Neural progenitor cell (in vitro differentiated cells): ENCODE results near the gene CGREF1. TPM values are rescaled to one million over a fixed set of nuclear protein-coding genes. Genes with fewer than 3 reads are reported as not detected.

Experiments used
- DNase-seq: peaks from one replicate; pipeline ENCODE4 v3.0.0-alpha.2; 2016; ENCODE audit warnings: low spot score
- H2AFZ ChIP-seq: fragments of 200-600 bp; sonication (generic); replicated peaks from 2 replicates; pipeline ENCODE4 v1.6.1; 2016; ENCODE audit warnings: antibody characterized with exemption
- H3F3A ChIP-seq: fragments of 200-600 bp; sonication (generic); 2 replicates; pipeline ENCODE4 v1.6.1; 2016; ENCODE audit warnings: antibody characterized with exemption, low read depth
- H3K27ac ChIP-seq: fragments of 200-600 bp; sonication (generic); 2 replicates; pipeline ENCODE4 v1.5.1; 2016; ENCODE audit warnings: mild to moderate bottlenecking
- H3K27me3 ChIP-seq: fragments of 200-600 bp; sonication (generic); 2 replicates; pipeline ENCODE4 v1.6.1; 2016; ENCODE audit warnings: mild to moderate bottlenecking, moderate library complexity
- H3K36me3 ChIP-seq: fragments of 200-600 bp; sonication (generic); 2 replicates; pipeline ENCODE4 v1.5.1; 2016
- H3K4me1 ChIP-seq: fragments of 200-600 bp; sonication (generic); 2 replicates; pipeline ENCODE4 v1.6.1; 2016; ENCODE audit warnings: mixed run types
- H3K4me2 ChIP-seq: fragments of 200-600 bp; sonication (generic); 2 replicates; pipeline ENCODE4 v1.6.1; 2016
- H3K4me3 ChIP-seq: fragments of 200-600 bp; sonication (generic); 2 replicates; pipeline ENCODE4 v1.5.1; 2016
- H3K79me2 ChIP-seq: fragments of 200-600 bp; sonication (generic); 2 replicates; pipeline ENCODE4 v1.6.1; 2016; ENCODE audit warnings: low read depth
- H3K9ac ChIP-seq: fragments of 200-600 bp; sonication (generic); 2 replicates; pipeline ENCODE4 v1.6.1; 2016
- H3K9me3 ChIP-seq: fragments of 200-600 bp; sonication (generic); 2 replicates; pipeline ENCODE4 v1.5.1; 2016; ENCODE audit warnings: low read depth
- H4K20me1 ChIP-seq: fragments of 200-600 bp; sonication (generic); 2 replicates; pipeline ENCODE4 v1.6.1; 2016; ENCODE audit warnings: low read depth
- H3K27ac Mint-ChIP-seq: 3 replicates; pipeline ENCODE4 v1.8.0; 2021; ENCODE audit warnings: mixed read lengths
- H3K27me3 Mint-ChIP-seq: 2 replicates; pipeline ENCODE4 v1.8.0; 2022; ENCODE audit warnings: low read depth, mild to moderate bottlenecking, inconsistent platforms, moderate library complexity, mixed read lengths; ENCODE audit not compliant: insufficient read depth
- H3K36me3 Mint-ChIP-seq: 3 replicates; pipeline ENCODE4 v1.8.0; 2021; ENCODE audit warnings: mixed read lengths
- H3K4me1 Mint-ChIP-seq: 3 replicates; pipeline ENCODE4 v1.8.0; 2021; ENCODE audit warnings: mixed read lengths
- H3K4me3 Mint-ChIP-seq: 3 replicates; pipeline ENCODE4 v1.8.0; 2021; ENCODE audit warnings: mild to moderate bottlenecking, moderate library complexity, mixed read lengths
- H3K9me3 Mint-ChIP-seq: 3 replicates; pipeline ENCODE4 v1.8.0; 2020; ENCODE audit warnings: mixed read lengths
- EZH2 ChIP-seq: fragments of 200-600 bp; sonication (generic); IDR thresholded peaks from 2 replicates; pipeline ENCODE4 v1.6.1; 2017; ENCODE audit warnings: antibody characterized with exemption, mild to moderate bottlenecking, moderate library complexity
- EZH2phosphoT487 ChIP-seq: fragments of 200-600 bp; sonication (generic); IDR thresholded peaks from 2 replicates; pipeline ENCODE4 v1.6.1; 2017; ENCODE audit warnings: antibody characterized with exemption
- total RNA-seq: library from RNA; depleted of rRNA; stranded (reverse); fragments of >200 nt; gene quantifications from 2 replicates; pipeline ENCODE4 v1.2.3, GENCODE V29; 2015; ENCODE audit warnings: low replicate concordance
- TF ChIP-seq, protein P1 (sequence below): fragments of 200-600 bp; sonication (generic); IDR thresholded peaks from 2 replicates; pipeline ENCODE4 v1.5.1; 2017; ENCODE audit warnings: antibody characterized with exemption, mild to moderate bottlenecking

CGREF1 gene, protein sequence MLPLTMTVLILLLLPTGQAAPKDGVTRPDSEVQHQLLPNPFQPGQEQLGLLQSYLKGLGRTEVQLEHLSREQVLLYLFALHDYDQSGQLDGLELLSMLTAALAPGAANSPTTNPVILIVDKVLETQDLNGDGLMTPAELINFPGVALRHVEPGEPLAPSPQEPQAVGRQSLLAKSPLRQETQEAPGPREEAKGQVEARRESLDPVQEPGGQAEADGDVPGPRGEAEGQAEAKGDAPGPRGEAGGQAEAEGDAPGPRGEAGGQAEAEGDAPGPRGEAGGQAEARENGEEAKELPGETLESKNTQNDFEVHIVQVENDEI
- 2.1 and 3.0 TPM in 2 replicates for total RNA-seq

GRCh38 chr2:27118525-27119329, at the start of gene CGREF1:
CGREF1 (minus strand) TSS chr2:27119128; CDS start chr2:27104366, 14,762 bp downstream.
- Mint-ChIP-seq H3K9me3 (peaks cover 6% of the 10 kb centered on the region), H3K27ac (no peak within 1 kb of the TSS), H3K27me3 (peaks cover 47% of the 10 kb centered on the region), H3K36me3 (no peaks in the 10 kb centered on the region), H3K4me3 (peak within 1 kb of the TSS; percentile 84), H3K4me1 (peaks cover 21% of the 10 kb centered on the region)
- no peak within 1 kb of the TSS for H3K27ac ChIP-seq
- peak within 1 kb of the TSS; percentile 91 for H2AFZ ChIP-seq
- H3K9ac ChIP-seq, result no peak within 1 kb of the TSS
- no peaks in the 10 kb centered on the region for H4K20me1 ChIP-seq
- no peaks in the 10 kb centered on the region for H3K79me2 ChIP-seq
- peaks cover 23% of the 10 kb centered on the region for H3F3A ChIP-seq
- DNase-seq, result peak; percentile 62
- no peaks in the 10 kb centered on the region for H3K36me3 ChIP-seq
- no peaks in the 10 kb centered on the region for H3K9me3 ChIP-seq
- H3K27me3 ChIP-seq, result peaks cover 75% of the 10 kb centered on the region
- peak within 1 kb of the TSS; percentile 58 for H3K4me3 ChIP-seq
- no peak for TF ChIP-seq EZH2phosphoT487
- TF ChIP-seq, protein P1, sequence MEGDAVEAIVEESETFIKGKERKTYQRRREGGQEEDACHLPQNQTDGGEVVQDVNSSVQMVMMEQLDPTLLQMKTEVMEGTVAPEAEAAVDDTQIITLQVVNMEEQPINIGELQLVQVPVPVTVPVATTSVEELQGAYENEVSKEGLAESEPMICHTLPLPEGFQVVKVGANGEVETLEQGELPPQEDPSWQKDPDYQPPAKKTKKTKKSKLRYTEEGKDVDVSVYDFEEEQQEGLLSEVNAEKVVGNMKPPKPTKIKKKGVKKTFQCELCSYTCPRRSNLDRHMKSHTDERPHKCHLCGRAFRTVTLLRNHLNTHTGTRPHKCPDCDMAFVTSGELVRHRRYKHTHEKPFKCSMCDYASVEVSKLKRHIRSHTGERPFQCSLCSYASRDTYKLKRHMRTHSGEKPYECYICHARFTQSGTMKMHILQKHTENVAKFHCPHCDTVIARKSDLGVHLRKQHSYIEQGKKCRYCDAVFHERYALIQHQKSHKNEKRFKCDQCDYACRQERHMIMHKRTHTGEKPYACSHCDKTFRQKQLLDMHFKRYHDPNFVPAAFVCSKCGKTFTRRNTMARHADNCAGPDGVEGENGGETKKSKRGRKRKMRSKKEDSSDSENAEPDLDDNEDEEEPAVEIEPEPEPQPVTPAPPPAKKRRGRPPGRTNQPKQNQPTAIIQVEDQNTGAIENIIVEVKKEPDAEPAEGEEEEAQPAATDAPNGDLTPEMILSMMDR, result no peak
- peak; percentile 65 for TF ChIP-seq EZH2
- H3K4me2 ChIP-seq, result peak within 1 kb of the TSS; percentile 92
- peaks cover 15% of the 10 kb centered on the region for H3K4me1 ChIP-seq

DNA sequence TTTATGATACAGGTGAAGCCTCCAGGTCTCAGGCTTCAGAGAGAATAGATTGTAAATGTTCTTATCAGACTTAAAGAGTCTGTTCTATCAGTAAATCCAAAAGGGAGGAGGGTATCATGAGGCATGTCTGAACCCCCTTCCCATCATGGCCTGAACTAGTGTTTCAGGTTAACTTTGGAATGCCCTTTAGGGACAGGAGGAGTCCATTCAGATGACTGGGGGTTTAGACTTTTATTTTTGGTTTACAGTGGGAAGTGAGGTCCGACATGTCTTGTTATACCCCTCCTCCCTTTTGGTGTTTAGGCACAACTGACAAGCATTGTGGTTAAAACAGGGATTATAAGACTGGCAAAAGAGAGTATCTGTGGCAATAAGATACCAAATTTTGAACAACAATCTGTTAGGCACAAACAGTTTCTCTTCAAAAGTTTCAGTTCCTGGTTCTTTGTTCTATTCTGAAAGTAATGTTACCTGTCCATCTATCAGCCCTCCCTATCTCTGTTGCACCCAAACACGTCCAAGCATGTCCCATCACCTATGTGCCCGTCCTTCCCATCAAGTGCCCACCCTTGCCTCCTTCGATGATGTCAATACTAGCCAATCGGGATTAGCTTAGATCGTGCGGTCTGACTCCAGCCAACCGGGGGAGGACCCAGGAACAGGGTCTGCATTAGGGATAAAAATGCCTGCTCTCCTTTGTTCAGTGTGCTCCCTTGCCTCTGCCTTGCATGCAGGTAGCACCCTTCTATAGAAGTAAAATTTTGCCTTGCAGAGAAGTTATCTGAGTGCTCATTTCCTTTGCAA, 46.2 kb upstream of the CGREF1 start:
- no peak for TF ChIP-seq EZH2phosphoT487
- TF ChIP-seq, protein P1, result no peak
- no peak for TF ChIP-seq EZH2
- Histone ChIP-seq H3K27me3 (peaks cover 2% of the 10 kb centered on the region), H3K4me1 (peaks cover 4% of the 10 kb centered on the region), H3F3A (peaks cover 3% of the 10 kb centered on the region), H3K9me3 (no peaks in the 10 kb centered on the region), H3K4me3 (no peak overlapping the region), H3K4me2 (no peak overlapping the region), H4K20me1 (no peaks in the 10 kb centered on the region), H2AFZ (peak overlapping the region; percentile 94), H3K79me2 (no peaks in the 10 kb centered on the region), H3K27ac (no peak overlapping the region), H3K9ac (no peak overlapping the region), H3K36me3 (no peaks in the 10 kb centered on the region)
- Mint-ChIP-seq H3K4me1 (no peaks in the 10 kb centered on the region), H3K27me3 (peaks cover 2% of the 10 kb centered on the region), H3K36me3 (no peaks in the 10 kb centered on the region), H3K9me3 (no peaks in the 10 kb centered on the region), H3K27ac (no peak overlapping the region), H3K4me3 (no peak overlapping the region)
- DNase-seq, result no peak

DNA sequence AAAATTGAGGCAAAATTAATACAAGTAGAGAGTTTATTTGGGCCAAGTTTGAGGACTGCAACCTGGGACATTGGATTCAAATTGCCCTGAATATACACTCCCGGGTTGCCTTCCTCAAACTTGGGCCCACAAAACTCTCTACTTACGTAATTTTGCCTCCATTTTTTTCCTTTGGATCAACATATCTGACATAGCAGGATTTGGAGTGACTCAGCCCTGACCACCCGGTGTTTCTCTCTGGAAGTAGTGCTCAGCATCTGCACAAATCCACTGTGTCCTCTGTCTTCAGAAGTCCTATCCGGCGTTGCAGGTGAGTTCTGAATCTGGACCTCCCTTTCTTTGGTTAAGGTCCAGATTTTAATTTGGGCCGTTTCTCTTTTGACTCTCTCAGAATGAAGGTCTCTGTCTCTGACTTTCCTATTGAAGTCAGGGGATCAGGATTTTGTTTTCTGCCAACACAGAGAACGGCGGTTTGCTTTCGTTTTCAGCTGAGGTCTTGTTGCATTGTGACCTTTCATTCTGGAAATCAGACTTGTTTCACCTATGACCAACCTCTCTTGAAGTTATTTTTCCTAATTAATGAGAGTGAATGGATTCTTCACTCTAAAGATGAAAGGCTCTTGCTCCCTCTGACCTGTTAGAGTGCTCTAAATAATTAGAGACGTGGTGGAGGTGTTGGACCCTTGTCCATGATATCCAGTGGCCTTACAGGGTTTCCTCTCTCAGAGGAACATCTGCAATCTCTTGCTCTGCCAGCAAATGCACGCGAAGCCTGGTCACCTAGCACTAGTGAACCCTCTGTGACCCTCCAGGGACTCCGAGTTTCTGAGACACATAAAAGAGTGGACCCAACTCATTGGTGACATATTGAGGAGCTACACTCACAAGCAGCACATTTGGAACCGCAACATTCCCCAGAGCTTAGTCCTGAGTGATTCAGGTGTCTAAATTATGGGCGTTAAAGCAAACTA, 43.5 kb upstream of the CGREF1 start:
- no peaks in the 10 kb centered on the region for H3K4me1 Mint-ChIP-seq
- no peaks in the 10 kb centered on the region for H3K27me3 ChIP-seq
- H3K27ac ChIP-seq, result no peak overlapping the region
- H3K9me3 ChIP-seq, result no peaks in the 10 kb centered on the region
- H3K4me2 ChIP-seq, result no peak overlapping the region
- H2AFZ ChIP-seq, result no peak overlapping the region
- TF ChIP-seq EZH2phosphoT487 (no peak), EZH2 (no peak)
- TF ChIP-seq, protein P1, result no peak
- no peak overlapping the region for H3K27ac Mint-ChIP-seq
- H3K79me2 ChIP-seq, result no peaks in the 10 kb centered on the region
- no peak for DNase-seq
- H3F3A ChIP-seq, result peaks cover 2% of the 10 kb centered on the region
- no peak overlapping the region for H3K9ac ChIP-seq
- H3K36me3 Mint-ChIP-seq, result no peaks in the 10 kb centered on the region
- H3K9me3 Mint-ChIP-seq, result no peaks in the 10 kb centered on the region
- H3K4me3 ChIP-seq, result no peak overlapping the region
- no peaks in the 10 kb centered on the region for H4K20me1 ChIP-seq
- H3K4me1 ChIP-seq, result peaks cover 4% of the 10 kb centered on the region
- no peak overlapping the region for H3K4me3 Mint-ChIP-seq
- H3K36me3 ChIP-seq, result no peaks in the 10 kb centered on the region
- no peaks in the 10 kb centered on the region for H3K27me3 Mint-ChIP-seq
